BLaER1 (cell line): Measurements from ENCODE around the gene C1S.

Experiments
- H3K27ac ChIP-seq: shearing (Covaris generic); formaldehyde crosslinking; 2 replicates; pipeline ENCODE4 v1.8.1; 2022
- H3K27me3 ChIP-seq: shearing (Covaris generic); formaldehyde crosslinking; 2 replicates; pipeline ENCODE4 v1.8.1; 2022
- H3K36me3 ChIP-seq: shearing (Covaris generic); formaldehyde crosslinking; 2 replicates; pipeline ENCODE4 v1.8.1; 2022
- H3K4me1 ChIP-seq: shearing (Covaris generic); formaldehyde crosslinking; 2 replicates; pipeline ENCODE4 v1.8.1; 2022
- H3K4me2 ChIP-seq: shearing (Covaris generic); formaldehyde crosslinking; 2 replicates; pipeline ENCODE4 v1.8.1; 2022
- H3K4me3 ChIP-seq: shearing (Covaris generic); formaldehyde crosslinking; 2 replicates; pipeline ENCODE4 v1.8.1; 2022
- H3K9ac ChIP-seq: shearing (Covaris generic); formaldehyde crosslinking; 2 replicates; pipeline ENCODE4 v1.8.1; 2022
- H3K9me3 ChIP-seq: shearing (Covaris generic); formaldehyde crosslinking; 2 replicates; pipeline ENCODE4 v1.8.1; 2022
- H4K20me1 ChIP-seq: shearing (Covaris generic); formaldehyde crosslinking; 2 replicates; pipeline ENCODE4 v1.8.1; 2022
- Cebpa-rat ChIP-seq: shearing (Covaris generic); IDR thresholded peaks from 2 replicates; pipeline ENCODE4 v1.8.1; 2022

Gene C1S

DNA sequence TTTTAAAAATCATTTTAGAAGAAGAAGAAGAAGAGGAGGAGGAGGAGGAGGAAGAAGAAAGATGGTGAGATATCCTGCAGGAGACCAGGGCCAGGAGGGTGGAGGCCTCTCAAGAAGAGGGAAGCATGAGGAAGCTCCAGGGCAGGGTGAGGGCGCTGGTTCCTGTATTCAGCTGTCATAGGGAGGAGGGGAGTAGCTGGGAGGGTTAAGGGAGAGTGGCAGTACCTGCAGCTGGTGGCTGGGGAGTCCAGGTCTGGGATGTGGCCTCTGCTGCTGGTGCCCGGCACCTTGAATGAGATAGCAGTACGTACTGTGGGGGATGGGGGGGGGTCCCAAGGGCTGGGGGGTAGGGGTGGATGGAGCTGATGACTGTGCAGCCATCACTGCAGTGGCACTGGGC is 58.4 kb downstream of the C1S start:
- no peaks in the 10 kb centered on the region for H3K27me3 ChIP-seq
- no peak overlapping the region for H3K4me2 ChIP-seq

DNA sequence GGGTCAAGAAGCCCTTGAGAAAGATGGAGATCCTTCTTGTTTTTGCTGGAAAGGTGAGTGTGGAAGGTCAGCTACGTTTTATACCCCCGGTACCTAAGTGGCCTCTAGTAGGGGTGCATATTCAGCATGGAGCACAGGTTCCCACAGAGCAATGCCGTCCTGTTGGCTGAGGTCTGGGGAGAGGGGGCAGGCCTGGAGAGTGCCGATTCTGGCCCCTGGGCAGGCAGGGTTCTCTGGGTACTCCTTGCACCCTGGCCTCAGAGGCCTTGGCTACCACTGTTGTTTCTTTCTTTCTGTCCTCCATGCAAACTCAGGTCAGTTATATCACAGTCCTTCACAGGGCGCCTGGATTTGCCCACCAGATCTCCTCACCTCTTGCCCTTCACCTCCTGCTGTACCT is 59.6 kb downstream of the C1S start:
- no peak overlapping the region for H3K27ac ChIP-seq
- H3K27me3 ChIP-seq = no peaks in the 10 kb centered on the region
- H4K20me1 ChIP-seq = no peaks in the 10 kb centered on the region
- H3K9me3 ChIP-seq = no peaks in the 10 kb centered on the region
- no peak for TF ChIP-seq Cebpa-rat
- no peaks in the 10 kb centered on the region for H3K36me3 ChIP-seq
- no peak overlapping the region for H3K4me2 ChIP-seq
- H3K9ac ChIP-seq = no peak overlapping the region
- no peak overlapping the region for H3K4me3 ChIP-seq
- H3K4me1 ChIP-seq = no peaks in the 10 kb centered on the region

More for the DNA sequence above, 58.4 kb downstream of the C1S start:
- no peak for TF ChIP-seq Cebpa-rat
- no peaks in the 10 kb centered on the region for H3K36me3 ChIP-seq
- H3K27ac ChIP-seq = no peak overlapping the region
- no peaks in the 10 kb centered on the region for H4K20me1 ChIP-seq
- H3K9me3 ChIP-seq = no peaks in the 10 kb centered on the region
- no peaks in the 10 kb centered on the region for H3K4me1 ChIP-seq
- H3K9ac ChIP-seq = no peak overlapping the region
- no peak overlapping the region for H3K4me3 ChIP-seq
